Hematopoietic multipotent progenitor cell treated with erythropoietin and hydrocortisone succinate and interleukin-3 and kit ligand, for 6 days (in vitro differentiated cells): ENCODE results near the gene IP6K1.
"Not testable (repeated sequence)": the region's sequence is repeated elsewhere in the genome, so short reads cannot be mapped to it uniquely, and the experiment has no call there.

Source experiments
- DNase-seq: peaks from one replicate; pipeline ENCODE4 v3.0.0-alpha.2; 2015

Gene IP6K1

DNA sequence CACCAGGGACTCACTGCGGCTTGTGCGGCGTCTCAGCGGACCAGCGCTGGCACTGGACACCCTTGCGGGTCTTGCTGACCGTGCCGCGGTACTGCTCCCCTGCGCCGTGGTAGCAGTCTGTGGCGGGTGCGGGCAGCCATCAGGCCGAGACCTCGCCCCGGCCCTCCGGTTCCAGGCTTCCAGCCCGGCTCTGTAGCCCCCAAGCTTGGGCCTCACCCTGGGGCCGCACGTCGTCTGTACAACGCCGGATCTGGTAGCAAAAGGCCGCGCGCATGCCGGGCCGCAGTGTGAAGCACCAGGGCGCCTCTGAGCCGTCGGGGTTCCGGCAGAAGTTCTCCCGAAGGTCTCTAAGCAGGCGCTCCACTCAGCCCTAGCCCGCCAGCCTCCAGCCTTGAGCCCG, 100.5 kb downstream of the IP6K1 start:
- peak; percentile 33 for DNase-seq

DNA sequence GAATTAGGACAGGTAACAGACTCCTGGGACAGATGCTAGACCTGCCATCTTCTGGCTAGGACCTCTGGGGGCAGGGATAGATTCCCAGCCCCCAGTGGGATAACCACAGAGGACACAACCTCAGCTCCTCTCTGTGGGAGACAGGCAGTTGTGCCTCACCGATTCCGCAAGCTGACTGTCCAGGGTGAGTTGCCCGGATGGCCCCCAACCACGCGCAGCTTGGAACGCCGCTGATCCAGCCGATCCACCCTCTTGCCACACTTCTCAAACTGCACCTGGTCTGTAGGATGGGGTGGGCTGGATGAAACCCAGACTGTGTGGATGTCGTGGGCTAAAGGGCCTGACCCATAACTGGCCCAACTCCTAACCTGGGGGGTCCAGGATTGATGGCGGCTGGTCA, 101.2 kb downstream of the IP6K1 start:
- not testable (repeated sequence) for DNase-seq

DNA sequence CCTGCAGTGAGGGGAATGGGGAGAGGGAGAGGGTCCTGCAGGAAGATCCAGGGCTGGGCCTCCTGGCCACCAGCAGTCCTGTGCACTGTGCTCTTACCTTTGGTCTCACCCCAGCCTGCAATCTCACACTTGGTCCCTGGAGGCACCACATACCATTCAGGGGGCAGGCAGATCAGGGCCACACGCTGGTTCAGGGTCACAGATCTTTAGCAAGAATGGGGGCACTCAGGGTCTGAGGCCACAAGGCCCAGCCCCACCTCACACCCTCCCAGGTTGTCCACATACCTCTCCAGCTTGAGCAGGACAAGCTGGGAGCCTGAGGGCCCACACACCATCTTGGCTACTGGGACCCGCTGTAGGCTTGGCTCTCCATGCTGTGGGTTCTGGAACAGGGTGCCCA, 101.9 kb downstream of the IP6K1 start:
- not testable (repeated sequence) for DNase-seq

GRCh38 chr3:49683162-49683561, 103.2 kb downstream of the IP6K1 start:
- DNase-seq, result no peak

- DNase-seq, result no peak
Observed at GRCh38 chr3:49681543-49681942, 104.8 kb downstream of the IP6K1 start.

DNA sequence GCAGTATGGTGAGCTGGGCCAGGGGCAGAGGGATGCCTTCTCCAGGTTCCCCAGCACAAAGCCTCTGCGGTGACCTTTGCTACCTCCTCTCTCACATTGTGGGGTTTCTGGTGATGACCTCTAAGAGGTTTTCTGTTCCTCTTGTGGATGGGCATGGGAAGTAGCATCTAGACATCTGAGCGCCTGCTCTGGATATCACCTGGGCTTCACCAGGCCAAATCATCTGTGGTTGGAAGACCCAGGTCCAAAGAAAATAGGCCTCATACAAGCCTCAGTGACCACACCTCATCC, 105.2 kb downstream of the IP6K1 start:
- DNase-seq, result no peak

- no peak for DNase-seq
Observed at GRCh38 chr3:49680493-49681231, 105.7 kb downstream of the IP6K1 start.

DNA sequence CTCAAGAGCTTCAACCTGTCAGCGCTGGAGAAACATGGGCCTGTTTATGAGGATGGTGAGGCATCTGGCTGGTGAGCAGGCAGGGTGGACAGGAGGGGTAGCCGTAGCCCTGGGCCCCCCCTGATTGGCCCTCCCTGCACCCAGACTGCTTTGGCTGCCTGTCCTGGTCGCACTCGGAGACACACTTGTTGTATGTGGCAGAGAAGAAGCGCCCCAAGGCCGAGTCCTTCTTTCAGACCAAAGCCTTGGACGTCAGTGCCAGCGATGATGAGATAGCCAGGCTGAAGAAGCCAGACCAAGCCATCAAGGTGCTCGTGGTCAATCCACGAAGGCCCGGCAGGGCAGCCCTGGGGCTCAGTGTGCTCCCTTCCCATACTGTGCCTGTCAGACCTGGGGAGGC, 110.4 kb downstream of the IP6K1 start:
- DNase-seq, result no peak

- peak; percentile 32 for DNase-seq
Observed at GRCh38 chr3:49674497-49674983, 111.8 kb downstream of the IP6K1 start.
